GM21529 (cell line): ENCODE measurements around the gene ZNF385C.
"Not testable (repeated sequence)": the region's sequence is repeated elsewhere in the genome, so short reads cannot be mapped to it uniquely, and the experiment has no call there.

ENCODE experiments used
- ATAC-seq: cut with Tn5 transposase; IDR thresholded peaks from one replicate; pipeline ENCODE4 v1.9.1; 2021; ENCODE audit not compliant: unreplicated experiment

Gene ZNF385C

DNA sequence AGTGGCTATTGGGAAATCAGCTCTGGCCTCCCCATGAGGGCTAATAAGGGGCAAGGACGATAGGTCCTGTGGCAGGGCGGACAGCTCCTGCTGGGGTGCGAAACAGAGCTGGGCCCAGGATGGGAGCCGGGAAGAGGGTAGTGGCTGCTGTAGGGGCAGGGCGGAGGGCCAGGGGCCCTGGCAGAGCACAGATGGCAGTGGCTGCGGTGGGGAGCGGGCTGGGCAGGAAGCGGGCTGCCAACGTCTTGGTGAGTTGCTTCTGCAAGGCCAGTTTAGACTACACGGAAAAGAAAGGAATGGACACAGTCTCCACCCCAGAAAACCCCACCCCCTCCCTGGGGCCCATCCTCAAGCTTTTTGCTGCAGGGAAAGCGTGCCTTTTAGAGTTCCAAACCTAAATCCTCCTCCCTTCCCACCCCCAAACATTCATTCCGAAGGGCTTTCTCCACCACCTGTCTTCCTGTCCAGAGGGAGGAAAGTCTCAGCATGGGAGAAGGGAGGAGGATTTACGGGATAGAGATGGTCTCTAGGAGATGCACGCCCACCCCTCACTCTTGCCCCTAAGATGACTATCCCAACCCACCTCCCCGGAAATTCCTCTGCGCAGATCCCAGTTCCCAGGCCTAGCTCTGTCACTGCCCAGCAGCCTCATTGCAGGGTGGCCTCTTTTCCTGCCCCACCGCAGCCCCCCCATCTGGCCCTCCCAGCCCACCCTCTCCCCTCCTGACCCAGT is 71.2 kb downstream of the ZNF385C start:
- no peak for ATAC-seq

GRCh38 chr17:42025936-42026335 is 72.3 kb downstream of the ZNF385C start:
- no peak for ATAC-seq

- ATAC-seq: no peak
These were observed 73.1 kb downstream of the ZNF385C start for GRCh38 chr17:42025191-42025579.

GRCh38 chr17:42023524-42024349 is 74.5 kb downstream of the ZNF385C start:
- no peak for ATAC-seq

DNA sequence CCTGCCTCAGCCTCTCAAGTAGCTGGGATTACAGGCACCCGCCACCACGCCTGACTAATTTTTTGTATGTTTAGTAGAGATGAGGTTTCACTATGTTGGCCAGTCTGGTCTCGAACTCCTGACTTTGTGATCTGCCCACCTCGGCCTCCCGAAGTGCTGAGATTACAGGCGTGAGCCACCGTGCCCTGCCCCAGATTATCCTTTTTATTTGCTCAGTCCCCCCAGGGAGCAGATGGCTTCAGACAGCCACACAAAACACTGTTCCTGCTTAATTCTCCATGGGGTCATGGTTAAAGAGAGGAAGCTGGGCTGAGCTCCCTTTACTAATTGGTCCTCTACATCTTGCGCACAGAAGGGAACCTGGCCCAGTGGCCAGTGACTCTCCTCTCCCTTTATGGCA is 77.4 kb downstream of the ZNF385C start:
- ATAC-seq: not testable (repeated sequence)

- peak; percentile 47 for ATAC-seq
These were observed 78.5 kb downstream of the ZNF385C start, which contains the start of gene NKIRAS2 for GRCh38 chr17:42019509-42020404. Gene NKIRAS2, plus strand, starts transcription at chr17:42020090. Its CDS starts 1,488 bp downstream, at chr17:42021578.

GRCh38 chr17:42018988-42019387 is 79.3 kb downstream of the ZNF385C start:
- ATAC-seq: no peak

DNA sequence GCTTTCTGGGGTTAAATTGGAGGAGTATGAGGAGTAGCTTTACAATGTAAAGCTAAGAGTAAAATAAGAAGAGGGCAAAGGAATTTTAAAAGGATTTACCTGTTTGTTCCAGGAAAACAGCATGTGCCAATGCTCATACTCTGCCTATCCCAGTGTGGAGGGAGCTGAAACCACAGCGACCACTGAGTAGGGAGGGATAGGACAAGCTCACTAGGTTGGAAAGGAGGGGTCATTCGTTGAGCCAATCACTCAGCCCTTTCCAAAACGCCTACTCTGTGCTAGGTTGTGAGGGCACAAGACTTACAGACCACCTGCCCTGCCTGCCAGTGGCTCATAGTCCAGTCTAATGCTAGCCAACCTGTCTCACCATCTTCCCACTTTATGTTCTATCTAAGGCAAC is 79.9 kb downstream of the ZNF385C start:
- no peak for ATAC-seq

DNA sequence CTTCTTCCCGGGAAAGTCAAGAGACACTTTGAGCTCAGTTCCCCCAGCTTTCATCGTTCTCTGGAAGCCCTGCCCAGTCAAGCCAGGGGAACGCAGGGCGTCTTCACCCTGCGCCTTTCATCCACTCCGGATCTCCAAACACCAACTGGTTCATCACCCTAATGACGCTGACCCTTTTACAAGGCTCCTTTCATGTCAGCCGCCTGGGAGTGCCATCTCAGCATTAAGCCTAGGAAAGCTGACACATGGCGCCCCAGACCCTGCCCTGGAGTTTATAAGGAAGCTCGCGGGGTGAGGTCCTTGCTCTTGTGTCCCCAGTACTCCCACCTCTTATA is 80.4 kb downstream of the ZNF385C start:
- peak; percentile 11 for ATAC-seq

DNA sequence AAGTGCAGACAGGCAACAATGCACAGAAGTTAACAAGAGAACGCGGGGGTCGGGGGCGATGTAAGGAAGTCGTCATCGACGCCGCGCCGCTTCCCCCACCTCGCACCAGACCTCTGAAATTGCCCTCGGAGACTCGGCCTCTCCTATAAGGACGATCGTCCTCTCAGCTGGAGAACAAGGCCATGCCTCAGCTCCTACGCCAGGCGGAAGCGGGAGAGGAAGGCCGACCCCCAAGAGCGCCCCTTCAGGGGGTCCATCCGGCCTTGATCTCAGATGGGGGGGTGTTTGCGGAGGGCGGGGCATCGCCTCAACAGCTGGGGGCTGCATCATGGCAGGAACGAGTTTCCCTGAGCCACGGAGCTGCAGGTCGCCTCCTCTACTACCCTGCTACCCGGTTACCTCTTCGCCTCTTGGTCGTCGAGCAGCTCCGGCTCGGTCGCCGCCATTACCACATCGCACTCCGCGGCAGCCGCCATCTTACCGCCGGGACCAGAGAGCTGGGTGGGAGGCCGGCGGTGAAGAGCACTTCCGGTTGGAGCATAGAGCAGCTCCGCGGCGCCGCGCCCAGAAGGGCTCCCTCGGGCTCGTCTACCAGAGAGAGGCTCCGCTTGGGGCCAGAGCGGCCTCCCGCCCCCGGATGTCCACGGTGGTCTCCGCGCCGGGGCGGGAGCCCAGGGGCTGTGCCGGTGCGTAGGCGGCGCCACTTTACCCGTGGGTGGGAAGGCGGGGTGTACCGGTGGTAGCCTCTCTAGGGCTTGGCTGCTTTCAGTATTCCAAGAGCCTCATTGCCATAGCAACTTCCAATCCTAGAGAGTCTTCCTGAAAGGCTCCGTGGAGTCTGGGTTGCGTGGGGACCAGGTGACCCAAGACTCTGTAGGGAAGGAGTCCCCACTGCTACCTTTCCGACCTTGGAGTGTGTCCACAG is 81.1 kb downstream of the ZNF385C start, which contains the start of gene DNAJC7:
Gene DNAJC7, minus strand, starts transcription at position 499 of the 925 bp plus-strand sequence. Its CDS starts 23 bp downstream, at position 476.
- ATAC-seq: peak; percentile 80

DNA sequence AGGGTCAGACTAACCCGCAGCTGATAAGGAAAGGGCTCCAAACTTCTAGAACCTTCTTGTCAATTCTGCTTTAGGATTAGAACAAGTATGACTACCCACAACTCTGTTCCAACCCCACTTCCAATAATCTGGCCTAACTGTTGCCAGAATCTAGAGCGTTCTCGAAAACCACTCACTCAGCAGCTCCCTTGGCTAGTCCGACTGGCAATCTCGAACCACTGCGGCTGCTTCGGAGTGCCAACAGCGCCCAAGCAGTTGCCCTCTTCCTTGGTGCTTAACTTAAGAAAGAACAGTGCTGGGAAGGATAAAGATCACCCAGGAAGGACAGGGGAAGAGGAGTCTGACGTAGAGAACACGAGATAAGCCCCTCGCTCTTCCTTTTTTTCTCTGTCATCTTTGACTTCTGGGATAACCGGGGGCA is 81.9 kb downstream of the ZNF385C start:
- ATAC-seq: no peak

GRCh38 chr17:42013740-42014139 is 84.5 kb downstream of the ZNF385C start:
- ATAC-seq: not testable (repeated sequence)

DNA sequence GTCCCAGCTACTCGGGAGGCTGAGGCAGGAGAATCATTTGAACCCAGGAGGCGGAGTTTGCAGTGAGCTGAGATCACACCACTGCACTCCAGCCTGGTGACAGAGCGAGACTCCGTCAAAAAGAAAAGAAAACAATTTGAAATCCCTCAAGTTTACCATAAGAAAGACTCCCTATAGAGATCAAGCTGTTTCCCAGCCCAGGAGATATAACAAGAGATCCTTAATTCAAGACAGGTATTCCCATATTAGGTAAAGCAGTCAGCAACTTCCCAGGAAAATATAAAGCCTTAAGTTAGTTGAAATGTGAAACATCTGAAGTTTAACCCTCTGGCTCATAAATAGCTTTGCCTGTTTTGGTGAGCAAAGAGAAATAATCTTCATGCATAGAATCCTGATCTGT is 85.9 kb downstream of the ZNF385C start:
- not testable (repeated sequence) for ATAC-seq

- no peak for ATAC-seq
These were observed 87.3 kb downstream of the ZNF385C start for GRCh38 chr17:42010898-42011516.

DNA sequence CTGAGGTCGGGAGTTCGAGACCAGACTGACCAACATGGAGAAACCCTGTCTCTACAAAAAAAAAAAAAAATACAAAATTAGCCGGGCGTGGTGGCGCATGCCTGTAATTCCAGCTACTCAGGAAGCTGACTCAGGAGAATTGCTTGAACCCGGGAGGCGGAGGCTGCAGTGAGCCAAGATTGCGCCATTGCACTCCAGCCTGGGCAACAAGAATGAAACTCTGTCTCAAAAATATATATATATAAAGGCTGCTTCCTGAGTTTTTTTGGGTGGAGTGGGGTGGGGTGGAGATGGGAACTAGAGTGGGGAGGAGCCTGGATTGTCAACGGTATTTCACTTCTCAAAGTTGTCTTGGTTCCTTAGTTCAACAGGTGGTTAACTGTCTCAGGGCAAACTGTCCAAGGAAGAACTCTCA is 88.0 kb downstream of the ZNF385C start:
- ATAC-seq: not testable (repeated sequence)

- no peak for ATAC-seq
These were observed 89.1 kb downstream of the ZNF385C start for GRCh38 chr17:42009170-42009569.

- no peak for ATAC-seq
These were observed 93.1 kb downstream of the ZNF385C start for GRCh38 chr17:42005166-42005565.

- no peak for ATAC-seq
These were observed 95.4 kb downstream of the ZNF385C start for GRCh38 chr17:42002792-42003301.

- ATAC-seq: no peak
These were observed 96.0 kb downstream of the ZNF385C start for GRCh38 chr17:42002175-42002791.
